HepG2 (cell line): ENCODE data around the gene ZFYVE28. TPM values are rescaled to one million over a fixed set of nuclear protein-coding genes. Genes with fewer than 3 reads are reported as not detected.

Experiments used
- FOSL2 ChIP-seq: sonication (generic); formaldehyde crosslinking; IDR thresholded peaks from 2 replicates; pipeline ENCODE4 v1.4.0; 2020; ENCODE audit warnings: missing genetic modification reagents
- GATAD1 ChIP-seq: IDR thresholded peaks from 2 replicates; pipeline ENCODE4 v1.6.1; 2016; ENCODE audit warnings: missing genetic modification reagents, missing compliant biosample characterization
- RFXAP ChIP-seq: sonication (generic); formaldehyde crosslinking; IDR thresholded peaks from 2 replicates; pipeline ENCODE4 v1.4.0; 2020; ENCODE audit warnings: missing genetic modification reagents, borderline replicate concordance
- ZFP1 ChIP-seq: IDR thresholded peaks from 2 replicates; pipeline ENCODE4 v1.6.1; 2016
- ZNF20 ChIP-seq: sonication (generic); formaldehyde crosslinking; IDR thresholded peaks from 2 replicates; pipeline ENCODE4 v1.4.0; 2020; ENCODE audit warnings: mild to moderate bottlenecking, moderate library complexity, missing genetic modification reagents
- ZNF468 ChIP-seq: sonication (generic); formaldehyde crosslinking; IDR thresholded peaks from 2 replicates; pipeline ENCODE4 v1.8.0; 2022; ENCODE audit warnings: mild to moderate bottlenecking, moderate library complexity, missing genetic modification reagents
- polyA plus RNA-seq, 8 experiments: library from polyadenylated mRNA; depleted of rRNA in 3 of 8; stranded (reverse) in 7 of 8; unstranded in 1 of 8; fragments of >200 nt; fragmentation: Illumina TruSeq in 4 of 8; extraction: Trizol in 4 of 8; gene quantifications; 2 replicates each; pipeline versions ENCODE4 v1.2.1 to v1.2.3, GENCODE V29; 2011 to 2016; ENCODE audit warnings: low read depth in 4 of 8, missing spikeins in 1 of 8, mixed read lengths in 1 of 8; ENCODE audit not compliant: insufficient read depth in 1 of 8
- total RNA-seq, 5 experiments: library from RNA; depleted of rRNA; stranded (reverse); fragments of >200 nt; fragmentation: Illumina TruSeq; extraction: Trizol; gene quantifications; 2 replicates each; pipeline ENCODE4 v1.2.3, GENCODE V29; 2016; ENCODE audit warnings: low read depth in 1 of 5
- TF ChIP-seq, protein P1 (sequence below): sonication (generic); formaldehyde crosslinking; IDR thresholded peaks from 2 replicates; pipeline ENCODE4 v1.5.0; 2020; ENCODE audit warnings: missing genetic modification reagents, mild to moderate bottlenecking, borderline replicate concordance
- TF ChIP-seq, protein P2 (sequence below): sonication (generic); formaldehyde crosslinking; IDR thresholded peaks from 2 replicates; pipeline ENCODE4; 2020; ENCODE audit warnings: missing genetic modification reagents, mild to moderate bottlenecking, borderline replicate concordance
- TF ChIP-seq, protein P3 (sequence below): sonication (generic); formaldehyde crosslinking; IDR thresholded peaks from 2 replicates; pipeline ENCODE4 v1.4.0; 2020; ENCODE audit warnings: mild to moderate bottlenecking, low read depth, missing genetic modification reagents
- TF ChIP-seq, protein P4 (sequence below): IDR thresholded peaks from 2 replicates; pipeline ENCODE4 v1.6.1; 2016; ENCODE audit warnings: low read depth, borderline replicate concordance
- TF ChIP-seq, protein P5 (sequence below): sonication (generic); formaldehyde crosslinking; IDR thresholded peaks from 2 replicates; pipeline ENCODE4 v1.4.0; 2020; ENCODE audit warnings: missing genetic modification reagents
- TF ChIP-seq, protein P6 (sequence below): sonication (generic); formaldehyde crosslinking; IDR thresholded peaks from 2 replicates; pipeline ENCODE4 v1.9.0; 2021; ENCODE audit warnings: mild to moderate bottlenecking, missing genetic modification reagents
- TF ChIP-seq, protein P7 (sequence below): sonication (generic); formaldehyde crosslinking; IDR thresholded peaks from 2 replicates; pipeline ENCODE4 v1.8.1; 2022; ENCODE audit warnings: mild to moderate bottlenecking, missing genetic modification reagents

The ZFYVE28 gene
- total and polyA plus RNA-seq, 2 of the 13 experiments (the other 11 are each of a cell fraction or from before 2014, with no cell fraction given), result 0.12 to 0.22 TPM

DNA sequence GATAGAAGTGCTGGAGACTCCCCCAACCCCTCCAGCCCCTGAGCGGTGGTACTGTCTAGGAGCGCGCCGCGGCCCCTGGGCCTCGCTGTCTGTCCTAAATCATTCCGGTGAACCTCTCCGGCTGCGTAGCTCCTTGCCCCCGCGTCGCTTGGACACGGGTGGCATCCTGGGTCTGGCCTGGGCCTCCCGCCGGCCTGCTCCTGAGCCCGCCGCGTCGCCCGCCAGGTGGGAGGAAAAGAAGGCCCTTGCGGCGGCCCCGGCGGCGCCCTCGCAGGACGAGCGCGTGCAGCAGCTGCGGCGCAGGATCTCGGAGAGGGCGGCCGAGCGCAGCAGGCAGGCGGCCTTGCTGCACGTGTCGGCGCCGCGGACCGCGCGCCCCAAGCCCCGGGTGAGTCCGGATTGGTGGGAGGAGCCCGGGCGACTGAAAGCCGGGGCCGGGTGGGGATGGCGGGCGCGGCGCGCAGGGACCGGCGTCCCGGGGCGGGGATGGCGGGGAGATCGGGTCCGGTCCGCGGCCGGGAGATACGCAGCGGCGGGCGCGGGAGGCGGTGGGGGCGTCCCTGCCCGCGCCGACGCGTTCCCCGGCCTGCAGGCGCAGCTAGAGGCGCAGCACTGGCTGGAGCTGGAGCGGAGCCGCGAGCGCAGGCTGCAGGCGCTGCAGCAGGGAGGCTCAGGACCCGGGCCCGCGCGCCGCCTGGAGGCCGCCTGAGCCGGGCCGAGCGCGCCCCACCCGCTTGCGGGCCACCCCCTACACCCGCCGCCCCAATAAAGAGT, 44.0 kb upstream of the ZFYVE28 start (continued):
- TF ChIP-seq, protein P1, sequence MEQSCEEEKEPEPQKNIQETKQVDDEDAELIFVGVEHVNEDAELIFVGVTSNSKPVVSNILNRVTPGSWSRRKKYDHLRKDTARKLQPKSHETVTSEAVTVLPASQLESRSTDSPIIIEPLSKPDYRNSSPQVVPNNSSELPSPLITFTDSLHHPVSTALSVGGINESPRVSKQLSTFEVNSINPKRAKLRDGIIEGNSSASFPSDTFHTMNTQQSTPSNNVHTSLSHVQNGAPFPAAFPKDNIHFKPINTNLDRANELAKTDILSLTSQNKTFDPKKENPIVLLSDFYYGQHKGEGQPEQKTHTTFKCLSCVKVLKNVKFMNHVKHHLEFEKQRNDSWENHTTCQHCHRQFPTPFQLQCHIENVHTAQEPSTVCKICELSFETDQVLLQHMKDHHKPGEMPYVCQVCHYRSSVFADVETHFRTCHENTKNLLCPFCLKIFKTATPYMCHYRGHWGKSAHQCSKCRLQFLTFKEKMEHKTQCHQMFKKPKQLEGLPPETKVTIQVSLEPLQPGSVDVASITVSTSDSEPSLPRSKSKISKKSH (CRISPR knock-in tag), result no peak
- TF ChIP-seq, protein P2, sequence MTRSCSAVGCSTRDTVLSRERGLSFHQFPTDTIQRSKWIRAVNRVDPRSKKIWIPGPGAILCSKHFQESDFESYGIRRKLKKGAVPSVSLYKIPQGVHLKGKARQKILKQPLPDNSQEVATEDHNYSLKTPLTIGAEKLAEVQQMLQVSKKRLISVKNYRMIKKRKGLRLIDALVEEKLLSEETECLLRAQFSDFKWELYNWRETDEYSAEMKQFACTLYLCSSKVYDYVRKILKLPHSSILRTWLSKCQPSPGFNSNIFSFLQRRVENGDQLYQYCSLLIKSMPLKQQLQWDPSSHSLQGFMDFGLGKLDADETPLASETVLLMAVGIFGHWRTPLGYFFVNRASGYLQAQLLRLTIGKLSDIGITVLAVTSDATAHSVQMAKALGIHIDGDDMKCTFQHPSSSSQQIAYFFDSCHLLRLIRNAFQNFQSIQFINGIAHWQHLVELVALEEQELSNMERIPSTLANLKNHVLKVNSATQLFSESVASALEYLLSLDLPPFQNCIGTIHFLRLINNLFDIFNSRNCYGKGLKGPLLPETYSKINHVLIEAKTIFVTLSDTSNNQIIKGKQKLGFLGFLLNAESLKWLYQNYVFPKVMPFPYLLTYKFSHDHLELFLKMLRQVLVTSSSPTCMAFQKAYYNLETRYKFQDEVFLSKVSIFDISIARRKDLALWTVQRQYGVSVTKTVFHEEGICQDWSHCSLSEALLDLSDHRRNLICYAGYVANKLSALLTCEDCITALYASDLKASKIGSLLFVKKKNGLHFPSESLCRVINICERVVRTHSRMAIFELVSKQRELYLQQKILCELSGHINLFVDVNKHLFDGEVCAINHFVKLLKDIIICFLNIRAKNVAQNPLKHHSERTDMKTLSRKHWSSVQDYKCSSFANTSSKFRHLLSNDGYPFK (CRISPR knock-in tag), result no peak
- TF ChIP-seq, protein P3, sequence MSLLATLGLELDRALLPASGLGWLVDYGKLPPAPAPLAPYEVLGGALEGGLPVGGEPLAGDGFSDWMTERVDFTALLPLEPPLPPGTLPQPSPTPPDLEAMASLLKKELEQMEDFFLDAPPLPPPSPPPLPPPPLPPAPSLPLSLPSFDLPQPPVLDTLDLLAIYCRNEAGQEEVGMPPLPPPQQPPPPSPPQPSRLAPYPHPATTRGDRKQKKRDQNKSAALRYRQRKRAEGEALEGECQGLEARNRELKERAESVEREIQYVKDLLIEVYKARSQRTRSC (CRISPR knock-in tag), result no peak
- TF ChIP-seq GATAD1, result no peak
- TF ChIP-seq, protein P4, sequence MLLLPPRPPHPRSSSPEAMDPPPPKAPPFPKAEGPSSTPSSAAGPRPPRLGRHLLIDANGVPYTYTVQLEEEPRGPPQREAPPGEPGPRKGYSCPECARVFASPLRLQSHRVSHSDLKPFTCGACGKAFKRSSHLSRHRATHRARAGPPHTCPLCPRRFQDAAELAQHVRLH (CRISPR knock-in tag), result peak; percentile 67; the same call in 1 of the 2 replicates
- TF ChIP-seq FOSL2 (CRISPR knock-in tag), result no peak
- no peak for TF ChIP-seq ZNF20 (CRISPR knock-in tag)
- TF ChIP-seq, protein P5, sequence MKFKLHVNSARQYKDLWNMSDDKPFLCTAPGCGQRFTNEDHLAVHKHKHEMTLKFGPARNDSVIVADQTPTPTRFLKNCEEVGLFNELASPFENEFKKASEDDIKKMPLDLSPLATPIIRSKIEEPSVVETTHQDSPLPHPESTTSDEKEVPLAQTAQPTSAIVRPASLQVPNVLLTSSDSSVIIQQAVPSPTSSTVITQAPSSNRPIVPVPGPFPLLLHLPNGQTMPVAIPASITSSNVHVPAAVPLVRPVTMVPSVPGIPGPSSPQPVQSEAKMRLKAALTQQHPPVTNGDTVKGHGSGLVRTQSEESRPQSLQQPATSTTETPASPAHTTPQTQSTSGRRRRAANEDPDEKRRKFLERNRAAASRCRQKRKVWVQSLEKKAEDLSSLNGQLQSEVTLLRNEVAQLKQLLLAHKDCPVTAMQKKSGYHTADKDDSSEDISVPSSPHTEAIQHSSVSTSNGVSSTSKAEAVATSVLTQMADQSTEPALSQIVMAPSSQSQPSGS, result no peak; the same call in 1 of the 2 replicates
- TF ChIP-seq ZFP1 (CRISPR knock-in tag), result no peak
- TF ChIP-seq ZNF468 (CRISPR knock-in tag), result 0 out of 2 replicates have a peak, but pooled peaks have one; percentile 90
- TF ChIP-seq RFXAP (CRISPR knock-in tag), result peak; percentile 79; the same call in 1 of the 2 replicates
- TF ChIP-seq, protein P6, sequence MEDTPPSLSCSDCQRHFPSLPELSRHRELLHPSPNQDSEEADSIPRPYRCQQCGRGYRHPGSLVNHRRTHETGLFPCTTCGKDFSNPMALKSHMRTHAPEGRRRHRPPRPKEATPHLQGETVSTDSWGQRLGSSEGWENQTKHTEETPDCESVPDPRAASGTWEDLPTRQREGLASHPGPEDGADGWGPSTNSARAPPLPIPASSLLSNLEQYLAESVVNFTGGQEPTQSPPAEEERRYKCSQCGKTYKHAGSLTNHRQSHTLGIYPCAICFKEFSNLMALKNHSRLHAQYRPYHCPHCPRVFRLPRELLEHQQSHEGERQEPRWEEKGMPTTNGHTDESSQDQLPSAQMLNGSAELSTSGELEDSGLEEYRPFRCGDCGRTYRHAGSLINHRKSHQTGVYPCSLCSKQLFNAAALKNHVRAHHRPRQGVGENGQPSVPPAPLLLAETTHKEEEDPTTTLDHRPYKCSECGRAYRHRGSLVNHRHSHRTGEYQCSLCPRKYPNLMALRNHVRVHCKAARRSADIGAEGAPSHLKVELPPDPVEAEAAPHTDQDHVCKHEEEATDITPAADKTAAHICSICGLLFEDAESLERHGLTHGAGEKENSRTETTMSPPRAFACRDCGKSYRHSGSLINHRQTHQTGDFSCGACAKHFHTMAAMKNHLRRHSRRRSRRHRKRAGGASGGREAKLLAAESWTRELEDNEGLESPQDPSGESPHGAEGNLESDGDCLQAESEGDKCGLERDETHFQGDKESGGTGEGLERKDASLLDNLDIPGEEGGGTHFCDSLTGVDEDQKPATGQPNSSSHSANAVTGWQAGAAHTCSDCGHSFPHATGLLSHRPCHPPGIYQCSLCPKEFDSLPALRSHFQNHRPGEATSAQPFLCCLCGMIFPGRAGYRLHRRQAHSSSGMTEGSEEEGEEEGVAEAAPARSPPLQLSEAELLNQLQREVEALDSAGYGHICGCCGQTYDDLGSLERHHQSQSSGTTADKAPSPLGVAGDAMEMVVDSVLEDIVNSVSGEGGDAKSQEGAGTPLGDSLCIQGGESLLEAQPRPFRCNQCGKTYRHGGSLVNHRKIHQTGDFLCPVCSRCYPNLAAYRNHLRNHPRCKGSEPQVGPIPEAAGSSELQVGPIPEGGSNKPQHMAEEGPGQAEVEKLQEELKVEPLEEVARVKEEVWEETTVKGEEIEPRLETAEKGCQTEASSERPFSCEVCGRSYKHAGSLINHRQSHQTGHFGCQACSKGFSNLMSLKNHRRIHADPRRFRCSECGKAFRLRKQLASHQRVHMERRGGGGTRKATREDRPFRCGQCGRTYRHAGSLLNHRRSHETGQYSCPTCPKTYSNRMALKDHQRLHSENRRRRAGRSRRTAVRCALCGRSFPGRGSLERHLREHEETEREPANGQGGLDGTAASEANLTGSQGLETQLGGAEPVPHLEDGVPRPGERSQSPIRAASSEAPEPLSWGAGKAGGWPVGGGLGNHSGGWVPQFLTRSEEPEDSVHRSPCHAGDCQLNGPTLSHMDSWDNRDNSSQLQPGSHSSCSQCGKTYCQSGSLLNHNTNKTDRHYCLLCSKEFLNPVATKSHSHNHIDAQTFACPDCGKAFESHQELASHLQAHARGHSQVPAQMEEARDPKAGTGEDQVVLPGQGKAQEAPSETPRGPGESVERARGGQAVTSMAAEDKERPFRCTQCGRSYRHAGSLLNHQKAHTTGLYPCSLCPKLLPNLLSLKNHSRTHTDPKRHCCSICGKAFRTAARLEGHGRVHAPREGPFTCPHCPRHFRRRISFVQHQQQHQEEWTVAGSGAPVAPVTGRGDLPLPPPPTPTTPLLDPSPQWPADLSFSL (CRISPR knock-in tag), result no peak
- TF ChIP-seq, protein P7, sequence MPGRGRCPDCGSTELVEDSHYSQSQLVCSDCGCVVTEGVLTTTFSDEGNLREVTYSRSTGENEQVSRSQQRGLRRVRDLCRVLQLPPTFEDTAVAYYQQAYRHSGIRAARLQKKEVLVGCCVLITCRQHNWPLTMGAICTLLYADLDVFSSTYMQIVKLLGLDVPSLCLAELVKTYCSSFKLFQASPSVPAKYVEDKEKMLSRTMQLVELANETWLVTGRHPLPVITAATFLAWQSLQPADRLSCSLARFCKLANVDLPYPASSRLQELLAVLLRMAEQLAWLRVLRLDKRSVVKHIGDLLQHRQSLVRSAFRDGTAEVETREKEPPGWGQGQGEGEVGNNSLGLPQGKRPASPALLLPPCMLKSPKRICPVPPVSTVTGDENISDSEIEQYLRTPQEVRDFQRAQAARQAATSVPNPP (CRISPR knock-in tag), result peak; percentile 96
